NT2/D1 (cell line): ENCODE results near the gene ERC2.

ENCODE experiments used
- SUZ12 ChIP-seq: IDR thresholded peaks from 2 replicates; pipeline ENCODE4 v1.6.1; 2011; ENCODE audit not compliant: insufficient read length, insufficient read depth; ENCODE audit errors: extremely low read depth
- YY1 ChIP-seq: IDR thresholded peaks from 2 replicates; pipeline ENCODE4 v1.6.1; 2011; ENCODE audit not compliant: insufficient read length, insufficient read depth

GRCh38 chr3:55645422-55645821, 822.8 kb downstream of the ERC2 start:
- TF ChIP-seq SUZ12: no peak
- TF ChIP-seq YY1: no peak
